BE2C (cell line): ENCODE data around the gene ZCCHC14.
"Not testable (repeated sequence)": the region's sequence is repeated elsewhere in the genome, so short reads cannot be mapped to it uniquely, and the experiment has no call there.

Source experiments
- DNase-seq: peaks from one replicate; pipeline ENCODE4 v3.0.0-alpha.2; 2020
- H3K27me3 ChIP-seq: fragments of 250-450 bp; sonication (Bioruptor Pico); 2 replicates; pipeline ENCODE4 v1.5.1; 2020; ENCODE audit warnings: mild to moderate bottlenecking
- H3K36me3 ChIP-seq: fragments of 250-450 bp; sonication (Bioruptor Pico); 2 replicates; pipeline ENCODE4 v1.5.1; 2020; ENCODE audit warnings: mild to moderate bottlenecking
- H3K4me1 ChIP-seq: fragments of 250-450 bp; sonication (Bioruptor Pico); 2 replicates; pipeline ENCODE4 v1.5.1; 2020
- H3K4me3 ChIP-seq: 2 replicates; pipeline ENCODE4 v1.5.1; 2011; ENCODE audit warnings: low read depth, low read length
- H3K9me3 ChIP-seq: fragments of 250-450 bp; sonication (Bioruptor Pico); 2 replicates; pipeline ENCODE4 v1.5.1; 2020
- CTCF ChIP-seq: IDR thresholded peaks from 2 replicates; pipeline ENCODE4 v1.5.1; 2012; ENCODE audit warnings: mild to moderate bottlenecking, low read depth, low read length

ZCCHC14 gene

GRCh38 chr16:87516361-87516760 lies 23.5 kb upstream of the ZCCHC14 start:
- Histone ChIP-seq H3K9me3 (no peaks in the 10 kb centered on the region), H3K4me1 (no peaks in the 10 kb centered on the region), H3K36me3 (no peaks in the 10 kb centered on the region), H3K27me3 (no peaks in the 10 kb centered on the region), H3K4me3 (no peak overlapping the region)
- no peak for DNase-seq
- no peak for TF ChIP-seq CTCF

- no peak for TF ChIP-seq CTCF
- Histone ChIP-seq H3K27me3 (no peaks in the 10 kb centered on the region), H3K4me1 (no peaks in the 10 kb centered on the region), H3K9me3 (no peaks in the 10 kb centered on the region), H3K36me3 (no peaks in the 10 kb centered on the region), H3K4me3 (no peak overlapping the region)
- DNase-seq, result no peak
Observed at GRCh38 chr16:87515475-87516330, 22.9 kb upstream of the ZCCHC14 start.

- H3K4me1 ChIP-seq, H3K9me3 ChIP-seq, H3K4me3 ChIP-seq, DNase-seq, H3K27me3 ChIP-seq, H3K36me3 ChIP-seq: not testable (repeated sequence)
Observed at GRCh38 chr16:87509778-87510177, 17.0 kb upstream of the ZCCHC14 start.

GRCh38 chr16:87507351-87508069 lies 14.7 kb upstream of the ZCCHC14 start:
- no peak for TF ChIP-seq CTCF
- Histone ChIP-seq H3K4me3 (no peak overlapping the region), H3K27me3 (no peaks in the 10 kb centered on the region), H3K9me3 (no peaks in the 10 kb centered on the region), H3K4me1 (no peaks in the 10 kb centered on the region), H3K36me3 (no peaks in the 10 kb centered on the region)
- no peak for DNase-seq

GRCh38 chr16:87506423-87507350 lies 13.9 kb upstream of the ZCCHC14 start:
- Histone ChIP-seq H3K27me3 (no peaks in the 10 kb centered on the region), H3K36me3 (no peaks in the 10 kb centered on the region), H3K9me3 (no peaks in the 10 kb centered on the region), H3K4me3 (no peak overlapping the region), H3K4me1 (no peaks in the 10 kb centered on the region)
- no peak for TF ChIP-seq CTCF
- DNase-seq, result no peak

GRCh38 chr16:87505834-87506233 lies 13.0 kb upstream of the ZCCHC14 start:
- H3K9me3 ChIP-seq, result no peaks in the 10 kb centered on the region
- no peak for DNase-seq
- no peak for TF ChIP-seq CTCF
- no peaks in the 10 kb centered on the region for H3K4me1 ChIP-seq
- H3K4me3 ChIP-seq, result no peak overlapping the region
- H3K36me3 ChIP-seq, result no peaks in the 10 kb centered on the region
- no peaks in the 10 kb centered on the region for H3K27me3 ChIP-seq

- not testable (repeated sequence) for H3K9me3 ChIP-seq, DNase-seq, H3K4me1 ChIP-seq, H3K4me3 ChIP-seq, H3K27me3 ChIP-seq, H3K36me3 ChIP-seq
Observed at GRCh38 chr16:87503232-87503937, 10.6 kb upstream of the ZCCHC14 start.
